Ishikawa (cell line): ENCODE data around the gene RAD50.

Experiments used
- CEBPB ChIP-seq: IDR thresholded peaks from 2 replicates; pipeline ENCODE4 v1.6.1; 2012
- CREB1 ChIP-seq: IDR thresholded peaks from 2 replicates; pipeline ENCODE4 v1.6.1; 2012; ENCODE audit warnings: low read depth
- EGR1 ChIP-seq: IDR thresholded peaks from 2 replicates; pipeline ENCODE4 v1.6.1; 2012
- EP300 ChIP-seq: IDR thresholded peaks from 2 replicates; pipeline ENCODE4 v1.6.1; 2012; ENCODE audit warnings: borderline replicate concordance
- FOXM1 ChIP-seq: IDR thresholded peaks from 2 replicates; pipeline ENCODE4 v1.6.1; 2012; ENCODE audit warnings: low read depth, borderline replicate concordance
- MAX ChIP-seq: IDR thresholded peaks from 2 replicates; pipeline ENCODE4 v1.6.1; 2012
- RAD21 ChIP-seq: IDR thresholded peaks from 2 replicates; pipeline ENCODE4 v1.6.1; 2012; ENCODE audit warnings: low read depth
- REST ChIP-seq: IDR thresholded peaks from 2 replicates; pipeline ENCODE4 v1.6.1; 2012; ENCODE audit warnings: low read depth, mild to moderate bottlenecking
- TCF12 ChIP-seq: IDR thresholded peaks from 2 replicates; pipeline ENCODE4 v1.6.1; 2012; ENCODE audit warnings: low read depth
- TEAD4 ChIP-seq: IDR thresholded peaks from 2 replicates; pipeline ENCODE4 v1.6.1; 2012
- USF1 ChIP-seq: IDR thresholded peaks from 2 replicates; pipeline ENCODE4 v1.6.1; 2012
- YY1 ChIP-seq: IDR thresholded peaks from 2 replicates; pipeline ENCODE4 v1.6.1; 2012; ENCODE audit warnings: low read depth

- no peak for TF ChIP-seq CEBPB
- TF ChIP-seq TEAD4, result no peak
- TF ChIP-seq CREB1, result no peak
- no peak for TF ChIP-seq RAD21
- no peak for TF ChIP-seq EP300
- no peak for TF ChIP-seq EGR1
- no peak for TF ChIP-seq TCF12
- no peak for TF ChIP-seq MAX
- TF ChIP-seq YY1, result no peak
- no peak for TF ChIP-seq REST
- no peak for TF ChIP-seq FOXM1
- TF ChIP-seq USF1, result no peak
Measured at GRCh38 chr5:132665574-132666080, 108.8 kb downstream of the RAD50 start.
